HG03196 (cell line): ENCODE measurements around the gene PCTP.

Source experiments
- ATAC-seq: cut with Tn5 transposase; IDR thresholded peaks from one replicate; pipeline ENCODE4 v1.9.1; 2021; ENCODE audit not compliant: unreplicated experiment

The PCTP gene

GRCh38 chr17:55751720-55752250, 934 bp downstream of the PCTP start:
- ATAC-seq, result no peak

- ATAC-seq, result no peak
Measured at GRCh38 chr17:55756689-55757088, 5.8 kb downstream of the PCTP start.

GRCh38 chr17:55757659-55758058, 6.8 kb downstream of the PCTP start:
- peak; percentile 67 for ATAC-seq

DNA sequence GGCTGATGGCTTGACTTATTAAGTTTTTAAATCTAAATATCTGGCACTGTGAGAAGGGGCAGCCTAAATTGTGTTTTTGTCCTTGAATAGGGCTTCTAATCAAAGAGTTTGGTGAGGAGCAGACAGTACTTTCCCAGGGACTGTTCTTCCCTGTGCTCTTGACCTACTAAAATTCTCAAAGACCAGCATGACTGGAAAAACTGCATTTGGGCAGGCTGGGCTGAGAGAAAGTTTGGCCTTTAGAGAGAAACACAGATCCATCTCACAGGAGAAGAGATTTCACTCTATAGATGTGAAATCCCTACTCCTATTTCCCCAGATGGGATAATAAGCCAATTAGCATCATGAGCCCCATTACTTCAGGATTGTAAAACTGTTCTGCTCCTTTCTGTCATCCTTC, 7.3 kb downstream of the PCTP start:
- ATAC-seq, result no peak

- ATAC-seq, result no peak
Measured at GRCh38 chr17:55760643-55761355, 9.9 kb downstream of the PCTP start.

DNA sequence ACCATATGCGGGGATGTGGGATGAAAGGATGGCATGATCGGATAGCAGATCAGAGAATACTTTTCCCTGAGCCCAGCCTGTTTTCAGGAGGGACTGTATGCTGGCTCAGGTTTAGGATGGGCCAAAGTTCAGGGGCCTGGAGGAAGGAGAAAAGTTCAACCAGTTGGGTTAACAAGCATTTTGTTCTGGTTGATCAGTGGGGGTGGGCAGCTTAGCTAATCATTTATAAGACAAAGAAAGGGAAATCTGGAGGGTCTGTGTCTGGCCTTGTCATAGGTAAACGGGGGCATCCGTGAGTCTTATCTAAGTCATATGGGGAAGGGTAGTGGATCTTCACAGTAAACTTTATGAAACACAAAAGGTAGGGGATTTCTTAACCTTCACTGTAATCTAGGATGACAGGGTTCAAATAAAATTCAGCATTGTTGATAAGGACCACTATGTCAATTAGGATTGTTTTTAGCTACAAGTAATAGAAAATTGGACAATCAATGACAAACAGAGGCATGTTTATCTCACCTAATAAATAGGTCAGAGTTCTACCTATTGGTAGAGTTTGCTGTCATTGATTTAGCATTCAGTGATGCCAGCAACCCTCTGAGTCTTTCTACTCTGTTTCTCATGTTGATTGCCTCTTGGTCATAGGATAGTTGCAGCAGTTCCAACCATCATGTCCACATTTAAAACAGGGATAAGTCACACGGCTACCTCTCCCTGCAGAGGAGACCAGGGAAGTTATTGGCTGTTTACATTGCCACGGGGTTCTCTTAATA, 11.4 kb downstream of the PCTP start:
- ATAC-seq, result no peak

GRCh38 chr17:55763856-55764255, 13.0 kb downstream of the PCTP start:
- no peak for ATAC-seq

GRCh38 chr17:55764610-55765009, 13.8 kb downstream of the PCTP start:
- ATAC-seq, result no peak

DNA sequence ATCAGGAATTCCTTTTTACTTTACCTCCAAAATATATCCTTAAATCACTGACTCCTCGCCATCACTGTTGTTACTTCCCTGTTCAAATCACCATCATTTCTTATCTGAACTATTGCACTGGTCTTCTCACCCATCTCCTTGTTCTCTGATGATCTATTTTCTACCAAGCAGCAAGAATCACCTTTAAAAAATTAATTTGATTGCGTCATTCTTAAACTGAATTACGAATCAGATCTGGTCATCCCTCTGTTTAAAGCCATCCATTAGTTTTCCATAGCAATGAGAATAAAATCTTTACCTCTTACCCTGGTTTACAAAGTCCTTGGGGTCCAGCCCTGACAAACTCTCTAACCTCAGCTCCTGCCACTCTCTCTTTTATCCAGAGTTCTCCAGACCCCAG, 14.6 kb downstream of the PCTP start:
- no peak for ATAC-seq

DNA sequence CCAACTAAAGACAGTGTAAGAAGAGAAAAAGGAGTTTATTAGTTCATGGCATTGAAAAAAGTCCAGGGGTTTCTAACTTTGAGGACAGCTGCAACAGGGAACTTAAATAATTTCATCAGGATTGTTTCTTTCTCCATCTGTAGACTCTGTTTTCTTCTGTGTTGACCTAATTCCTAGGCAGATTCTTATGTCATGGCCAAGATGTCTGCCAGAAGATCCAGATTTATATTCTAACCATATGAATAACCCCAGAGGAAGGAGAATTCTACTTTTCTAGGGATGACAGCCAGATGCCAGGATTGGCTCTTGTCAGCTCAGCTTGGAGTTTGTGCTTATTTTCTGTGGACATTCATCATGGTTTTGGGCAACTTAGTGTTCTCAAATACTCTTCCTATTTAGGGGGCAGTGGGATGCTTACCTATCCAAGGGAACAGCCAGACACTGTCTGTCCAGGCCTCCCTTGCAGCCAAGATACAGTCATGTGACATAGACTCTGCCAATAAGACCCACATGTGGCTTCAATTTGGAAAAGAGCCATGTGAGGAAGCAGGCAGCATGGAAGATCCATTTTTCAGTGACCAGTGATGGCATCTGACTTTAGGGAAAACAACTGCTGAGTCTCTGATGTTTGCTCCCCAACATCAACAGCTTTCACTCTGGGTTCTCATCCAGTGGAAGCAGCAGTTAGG, 18.2 kb downstream of the PCTP start:
- no peak for ATAC-seq

DNA sequence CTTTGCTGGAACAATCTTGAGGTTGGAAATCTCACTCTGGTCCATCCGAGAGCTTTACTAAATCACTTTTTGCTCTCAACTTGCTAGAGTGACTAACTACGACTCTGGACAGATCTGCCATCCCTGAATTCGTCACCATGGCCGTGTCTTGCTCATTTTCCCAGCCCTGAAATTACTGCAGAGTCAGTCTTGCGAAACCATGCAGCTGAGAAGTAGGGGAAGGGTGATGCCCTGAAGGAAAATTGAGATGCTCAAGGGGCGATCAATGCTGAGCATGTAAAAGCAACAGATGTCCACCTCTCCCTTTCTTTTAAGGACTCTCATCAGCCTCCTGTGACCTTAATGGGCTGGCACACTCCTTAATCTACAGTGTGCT, 18.8 kb downstream of the PCTP start:
- no peak for ATAC-seq

DNA sequence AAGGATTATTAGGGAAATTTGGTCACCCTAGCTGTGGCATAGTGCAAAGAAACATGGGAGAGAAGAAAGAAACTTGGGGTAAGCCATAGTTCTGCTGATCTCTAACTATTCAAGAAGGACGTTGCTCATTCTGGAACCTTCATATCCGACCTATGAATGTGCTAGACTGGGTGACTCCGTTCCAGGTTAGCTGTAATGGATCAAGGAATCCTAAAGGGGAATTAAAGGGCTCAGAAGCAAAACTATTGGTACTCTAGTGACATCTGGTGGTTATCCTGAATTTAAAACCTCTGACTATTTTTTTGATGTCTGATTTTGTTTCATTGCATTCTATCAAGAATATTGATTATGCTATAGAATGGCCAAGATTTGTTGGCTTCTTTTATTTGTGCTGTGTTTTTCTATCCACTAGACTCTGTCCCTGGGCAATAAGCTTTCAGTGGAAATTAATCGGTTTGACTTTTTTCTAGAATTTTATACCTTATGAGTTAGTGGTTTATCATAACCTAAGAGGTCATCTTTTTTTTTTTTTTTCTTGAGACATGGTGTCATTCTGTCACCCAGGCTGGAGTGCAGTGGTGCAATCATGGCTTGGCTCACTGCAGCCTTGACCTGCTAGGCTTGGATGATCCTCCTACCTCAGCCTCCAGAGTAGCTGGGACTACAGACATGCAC, 19.5 kb downstream of the PCTP start:
- no peak for ATAC-seq

DNA sequence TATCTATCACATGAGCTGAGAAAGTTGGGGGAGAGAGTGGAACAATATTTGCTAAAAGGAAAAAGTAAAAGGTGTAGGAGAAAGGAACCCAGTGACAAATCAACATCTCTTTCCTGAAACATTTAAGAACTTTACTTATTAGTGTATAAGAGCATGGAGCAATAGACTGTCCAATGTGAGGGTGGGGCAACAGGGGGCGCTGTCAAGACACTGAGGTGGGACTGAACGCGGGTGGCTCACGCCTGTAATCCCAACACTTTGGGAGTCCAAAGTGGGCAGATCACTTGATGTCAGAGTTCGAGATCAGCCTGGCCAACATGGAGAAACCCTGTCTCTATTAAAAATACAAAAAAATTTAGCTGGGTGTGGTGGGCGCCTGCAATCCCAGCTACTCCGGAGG, 21.2 kb downstream of the PCTP start:
- no peak for ATAC-seq

DNA sequence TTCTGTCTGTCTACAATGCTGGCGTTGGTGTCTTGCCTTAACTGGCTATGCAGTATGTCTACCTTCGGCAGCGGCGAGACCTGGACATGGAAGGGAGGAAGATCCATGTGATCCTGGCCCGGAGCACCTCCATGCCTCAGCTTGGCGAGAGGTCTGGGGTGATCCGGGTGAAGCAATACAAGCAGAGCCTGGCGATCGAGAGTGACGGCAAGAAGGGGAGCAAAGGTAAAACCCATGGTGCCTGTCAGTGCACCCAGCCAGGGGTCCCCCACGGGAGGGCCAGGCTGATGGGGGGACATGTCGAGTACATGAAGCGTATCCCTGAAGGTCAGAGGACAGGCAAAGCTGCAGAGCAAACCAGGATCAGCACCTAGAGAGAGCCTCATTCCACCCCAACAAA, 22.8 kb downstream of the PCTP start:
- ATAC-seq, result no peak

DNA sequence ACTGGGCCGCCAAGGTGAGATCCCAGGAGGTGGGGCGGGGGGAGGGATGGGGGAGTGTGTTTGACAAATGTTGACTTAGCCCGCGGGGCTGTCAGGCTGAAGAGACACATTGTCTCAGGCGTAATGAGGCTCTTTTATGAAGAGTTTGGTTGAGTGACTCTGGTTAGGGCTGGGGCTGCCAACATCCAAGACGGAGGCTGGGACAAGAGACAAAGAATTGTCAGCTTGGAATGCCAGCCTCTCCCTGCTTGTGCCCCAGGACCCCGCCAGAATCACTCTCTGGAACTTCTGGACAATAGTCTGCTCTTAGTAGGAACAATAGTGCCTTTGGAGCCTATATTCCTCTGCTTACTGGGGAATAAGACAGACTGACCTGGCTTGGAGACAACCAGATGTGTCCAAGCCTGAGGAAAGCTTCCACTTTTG, 24.0 kb downstream of the PCTP start:
- ATAC-seq, result no peak

GRCh38 chr17:55776271-55776670, 25.4 kb downstream of the PCTP start:
- no peak for ATAC-seq

DNA sequence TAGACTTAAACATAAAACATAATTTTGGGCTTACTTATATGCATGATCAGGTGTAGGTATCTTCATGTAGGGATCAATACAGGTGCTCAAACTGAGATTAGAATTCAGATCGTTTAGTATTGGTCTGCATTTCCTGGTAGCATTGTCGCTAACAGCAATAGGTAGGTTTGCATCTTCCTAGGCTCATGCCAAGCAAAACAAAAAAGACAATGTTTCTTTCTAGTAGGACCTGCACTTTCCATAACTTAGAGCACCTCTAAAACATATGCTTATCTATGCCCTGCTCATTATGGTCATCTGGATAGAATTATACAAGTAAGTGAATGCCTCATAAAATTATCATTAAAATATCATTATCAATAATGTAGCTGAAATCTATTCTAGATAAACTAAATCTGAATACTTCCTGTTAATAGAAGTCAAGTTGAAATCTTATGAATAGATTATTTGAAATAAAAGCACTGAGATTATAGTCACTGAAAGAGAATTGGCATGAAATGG, 26.7 kb downstream of the PCTP start:
- no peak for ATAC-seq

GRCh38 chr17:55778389-55779118, 27.7 kb downstream of the PCTP start:
- no peak for ATAC-seq

- no peak for ATAC-seq
Measured at GRCh38 chr17:55783684-55784245, 32.9 kb downstream of the PCTP start.

- ATAC-seq, result no peak
Measured at GRCh38 chr17:55784666-55785065, 33.8 kb downstream of the PCTP start.
